Activated T-helper 2 cell treated with anti-CD3 and anti-CD28 coated beads, Interferon-gamma antibody, Interleukin-2, Interleukin-4, amounts not matched to agents 10 μg/mL and 5 μg/mL and 100 μg/mL, durations not matched to agents 14 hours and 24 hours and 36 hours (primary cell): Measurements from ENCODE around the gene ZC3H18. TPM values are rescaled to one million over a fixed set of nuclear protein-coding genes. Genes with fewer than 3 reads are reported as not detected.

Source experiments
- DNase-seq: peaks from one replicate; pipeline ENCODE4 v3.0.0; 2021; ENCODE audit warnings: low spot score
- H3K27ac Mint-ChIP-seq: one replicate; pipeline ENCODE4 v1.8.0; 2021; ENCODE audit warnings: mixed read lengths
- H3K27me3 Mint-ChIP-seq: one replicate; pipeline ENCODE4 v1.8.0; 2021; ENCODE audit warnings: low read depth, mixed read lengths
- H3K36me3 Mint-ChIP-seq: one replicate; pipeline ENCODE4 v1.8.0; 2021; ENCODE audit warnings: low read depth, mixed read lengths
- H3K4me1 Mint-ChIP-seq: one replicate; pipeline ENCODE4 v1.8.0; 2021; ENCODE audit warnings: low read depth, mixed read lengths
- H3K4me3 Mint-ChIP-seq: one replicate; pipeline ENCODE4 v1.8.0; 2021; ENCODE audit warnings: low read depth, mild to moderate bottlenecking, moderate library complexity, mixed read lengths
- H3K9me3 Mint-ChIP-seq: one replicate; pipeline ENCODE4 v1.8.0; 2021; ENCODE audit warnings: mixed read lengths
- intact Hi-C: fragments of 100-400 bp; cut with micrococcal nuclease; formaldehyde crosslinking; loops from one replicate; pipeline ENCODE4 v1.15.1; 2023
- total RNA-seq: library from RNA; stranded (reverse); gene quantifications from 2 replicates; pipeline ENCODE4 v1.2.3, GENCODE V29; 2022

ZC3H18 gene
- total RNA-seq, 1 donor from 2014 or later = 93.9 TPM

- Mint-ChIP-seq H3K9me3 (no peaks in the 10 kb centered on the region), H3K4me1 (no peaks in the 10 kb centered on the region), H3K4me3 (no peak overlapping the region), H3K27me3 (no peaks in the 10 kb centered on the region), H3K36me3 (peaks cover 54% of the 10 kb centered on the region), H3K27ac (no peak overlapping the region)
- DNase-seq = no peak
- intact Hi-C loops = no loop called here
These were observed 41.0 kb downstream of the ZC3H18 start for GRCh38 chr16:88610909-88611812.

- DNase-seq = no peak
- Mint-ChIP-seq H3K36me3 (peaks cover 50% of the 10 kb centered on the region), H3K9me3 (no peaks in the 10 kb centered on the region), H3K4me3 (no peak overlapping the region), H3K27me3 (no peaks in the 10 kb centered on the region), H3K27ac (peak overlapping the region; percentile 30), H3K4me1 (no peaks in the 10 kb centered on the region)
- intact Hi-C loops = no loop called here
These were observed 43.1 kb downstream of the ZC3H18 start for GRCh38 chr16:88613293-88613692.

GRCh38 chr16:88613911-88614817 is 44.0 kb downstream of the ZC3H18 start:
- Mint-ChIP-seq H3K9me3 (no peaks in the 10 kb centered on the region), H3K27me3 (no peaks in the 10 kb centered on the region), H3K27ac (no peak overlapping the region), H3K36me3 (peaks cover 47% of the 10 kb centered on the region), H3K4me3 (no peak overlapping the region), H3K4me1 (peaks cover under 1% of the 10 kb centered on the region)
- intact Hi-C loops = no loop called here
- no peak for DNase-seq

GRCh38 chr16:88614818-88615580 is 44.8 kb downstream of the ZC3H18 start:
- H3K27me3 Mint-ChIP-seq = no peaks in the 10 kb centered on the region
- no peak for DNase-seq
- peaks cover 6% of the 10 kb centered on the region for H3K4me1 Mint-ChIP-seq
- H3K9me3 Mint-ChIP-seq = no peaks in the 10 kb centered on the region
- no peak overlapping the region for H3K27ac Mint-ChIP-seq
- intact Hi-C loops = no loop called here
- peaks cover 51% of the 10 kb centered on the region for H3K36me3 Mint-ChIP-seq
- no peak overlapping the region for H3K4me3 Mint-ChIP-seq

- Mint-ChIP-seq H3K36me3 (peaks cover 42% of the 10 kb centered on the region), H3K4me1 (peaks cover 10% of the 10 kb centered on the region), H3K4me3 (no peak overlapping the region), H3K27me3 (no peaks in the 10 kb centered on the region), H3K27ac (peak overlapping the region; percentile 55), H3K9me3 (no peaks in the 10 kb centered on the region)
- DNase-seq = no peak
- intact Hi-C loops = no loop called here
These were observed 46.1 kb downstream of the ZC3H18 start for GRCh38 chr16:88616320-88616719.

GRCh38 chr16:88616736-88617135 is 46.5 kb downstream of the ZC3H18 start:
- peaks cover 42% of the 10 kb centered on the region for H3K36me3 Mint-ChIP-seq
- H3K27ac Mint-ChIP-seq = no peak overlapping the region
- H3K27me3 Mint-ChIP-seq = no peaks in the 10 kb centered on the region
- H3K4me3 Mint-ChIP-seq = no peak overlapping the region
- peaks cover 10% of the 10 kb centered on the region for H3K4me1 Mint-ChIP-seq
- intact Hi-C loops = no loop called here
- DNase-seq = no peak
- H3K9me3 Mint-ChIP-seq = no peaks in the 10 kb centered on the region

GRCh38 chr16:88617268-88618031 is 47.2 kb downstream of the ZC3H18 start:
- Mint-ChIP-seq H3K9me3 (no peaks in the 10 kb centered on the region), H3K4me1 (peaks cover 10% of the 10 kb centered on the region), H3K36me3 (peaks cover 48% of the 10 kb centered on the region), H3K27ac (no peak overlapping the region), H3K27me3 (no peaks in the 10 kb centered on the region), H3K4me3 (no peak overlapping the region)
- intact Hi-C loops = no loop called here
- no peak for DNase-seq

- H3K27ac Mint-ChIP-seq = no peak overlapping the region
- DNase-seq = no peak
- H3K27me3 Mint-ChIP-seq = no peaks in the 10 kb centered on the region
- intact Hi-C loops = no loop called here
- H3K4me1 Mint-ChIP-seq = peaks cover 10% of the 10 kb centered on the region
- no peak overlapping the region for H3K4me3 Mint-ChIP-seq
- no peaks in the 10 kb centered on the region for H3K9me3 Mint-ChIP-seq
- H3K36me3 Mint-ChIP-seq = peaks cover 49% of the 10 kb centered on the region
These were observed 48.2 kb downstream of the ZC3H18 start for GRCh38 chr16:88618182-88618955.

- Mint-ChIP-seq H3K9me3 (no peaks in the 10 kb centered on the region), H3K27ac (no peak overlapping the region), H3K4me3 (no peak overlapping the region), H3K4me1 (peaks cover 10% of the 10 kb centered on the region), H3K27me3 (no peaks in the 10 kb centered on the region), H3K36me3 (peaks cover 52% of the 10 kb centered on the region)
- DNase-seq = no peak
- intact Hi-C loops = no loop called here
These were observed 48.9 kb downstream of the ZC3H18 start for GRCh38 chr16:88618956-88619667.

GRCh38 chr16:88619859-88620815 is 49.9 kb downstream of the ZC3H18 start:
- no peak overlapping the region for H3K4me3 Mint-ChIP-seq
- H3K36me3 Mint-ChIP-seq = peaks cover 53% of the 10 kb centered on the region
- no peaks in the 10 kb centered on the region for H3K9me3 Mint-ChIP-seq
- H3K27ac Mint-ChIP-seq = peak overlapping the region; percentile 52
- H3K4me1 Mint-ChIP-seq = peaks cover 10% of the 10 kb centered on the region
- DNase-seq = peak; percentile 31
- H3K27me3 Mint-ChIP-seq = no peaks in the 10 kb centered on the region
- intact Hi-C loops = no loop called here
